Endothelial cell (in vitro differentiated cells): ENCODE measurements around the gene ANO10. TPM values are rescaled to one million over a fixed set of nuclear protein-coding genes. Genes with fewer than 3 reads are reported as not detected.

Source experiments
- DNase-seq: peaks from one replicate; pipeline ENCODE4 v3.0.0; 2021; ENCODE audit warnings: low spot score
- H3K27ac Mint-ChIP-seq: one replicate; pipeline ENCODE4 v1.8.0; 2021; ENCODE audit warnings: mixed read lengths, inconsistent platforms; ENCODE audit not compliant: unreplicated experiment
- H3K27me3 Mint-ChIP-seq: one replicate; pipeline ENCODE4 v1.8.0; 2021; ENCODE audit warnings: mild to moderate bottlenecking, moderate library complexity, mixed read lengths, inconsistent platforms; ENCODE audit not compliant: unreplicated experiment
- H3K36me3 Mint-ChIP-seq: one replicate; pipeline ENCODE4 v1.8.0; 2021; ENCODE audit warnings: mild to moderate bottlenecking, low read depth, mixed read lengths, inconsistent platforms; ENCODE audit not compliant: unreplicated experiment
- H3K4me1 Mint-ChIP-seq: one replicate; pipeline ENCODE4 v1.8.0; 2021; ENCODE audit warnings: mild to moderate bottlenecking, mixed read lengths, inconsistent platforms; ENCODE audit not compliant: unreplicated experiment
- H3K4me3 Mint-ChIP-seq: one replicate; pipeline ENCODE4 v1.8.0; 2021; ENCODE audit warnings: mild to moderate bottlenecking, mixed read lengths, inconsistent platforms; ENCODE audit not compliant: unreplicated experiment
- H3K9me3 Mint-ChIP-seq: one replicate; pipeline ENCODE4 v1.8.0; 2021; ENCODE audit warnings: mixed read lengths, inconsistent platforms; ENCODE audit not compliant: unreplicated experiment
- total RNA-seq: library from RNA; stranded (reverse); fragmentation: NEBNext Ultra II Directional; extraction: Animal tissue kit (Norgen Biotek cat#: 25700); gene quantifications from one replicate; pipeline ENCODE4 v1.2.1, GENCODE V29; 2021; ENCODE audit not compliant: unreplicated experiment
- TF ChIP-seq, protein P1 (sequence below): fragments of 200-600 bp; sonication (generic); IDR thresholded peaks from one replicate; pipeline ENCODE4 v1.5.0; 2021; ENCODE audit warnings: antibody characterized with exemption; ENCODE audit not compliant: unreplicated experiment

Gene ANO10
- total RNA-seq, 1 donor from 2014 or later = 112 TPM

DNA sequence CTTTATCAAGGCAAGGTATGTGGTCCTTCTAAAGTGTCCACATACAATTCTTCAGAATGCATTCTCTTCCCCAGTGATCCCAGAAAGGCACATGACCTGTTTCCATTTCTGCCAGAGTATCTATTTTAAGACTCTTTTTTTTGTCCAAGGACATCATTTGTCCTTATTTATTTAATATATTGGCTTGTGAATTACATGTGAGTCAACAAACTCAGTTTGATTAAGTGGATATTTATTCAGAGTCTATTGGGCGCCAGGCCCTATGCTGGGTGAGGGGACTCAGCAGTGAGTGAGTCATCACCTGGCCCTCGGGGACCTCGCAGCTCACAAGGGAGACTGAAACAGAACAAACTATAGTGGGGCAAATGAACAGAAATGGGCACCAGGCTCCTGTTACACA is 198.7 kb downstream of the ANO10 start:
- Mint-ChIP-seq H3K36me3 (peaks cover 20% of the 10 kb centered on the region), H3K27me3 (no peaks in the 10 kb centered on the region), H3K4me1 (peaks cover 17% of the 10 kb centered on the region), H3K9me3 (no peaks in the 10 kb centered on the region), H3K4me3 (peak overlapping the region; percentile 67), H3K27ac (no peak overlapping the region)
- TF ChIP-seq, protein P1, sequence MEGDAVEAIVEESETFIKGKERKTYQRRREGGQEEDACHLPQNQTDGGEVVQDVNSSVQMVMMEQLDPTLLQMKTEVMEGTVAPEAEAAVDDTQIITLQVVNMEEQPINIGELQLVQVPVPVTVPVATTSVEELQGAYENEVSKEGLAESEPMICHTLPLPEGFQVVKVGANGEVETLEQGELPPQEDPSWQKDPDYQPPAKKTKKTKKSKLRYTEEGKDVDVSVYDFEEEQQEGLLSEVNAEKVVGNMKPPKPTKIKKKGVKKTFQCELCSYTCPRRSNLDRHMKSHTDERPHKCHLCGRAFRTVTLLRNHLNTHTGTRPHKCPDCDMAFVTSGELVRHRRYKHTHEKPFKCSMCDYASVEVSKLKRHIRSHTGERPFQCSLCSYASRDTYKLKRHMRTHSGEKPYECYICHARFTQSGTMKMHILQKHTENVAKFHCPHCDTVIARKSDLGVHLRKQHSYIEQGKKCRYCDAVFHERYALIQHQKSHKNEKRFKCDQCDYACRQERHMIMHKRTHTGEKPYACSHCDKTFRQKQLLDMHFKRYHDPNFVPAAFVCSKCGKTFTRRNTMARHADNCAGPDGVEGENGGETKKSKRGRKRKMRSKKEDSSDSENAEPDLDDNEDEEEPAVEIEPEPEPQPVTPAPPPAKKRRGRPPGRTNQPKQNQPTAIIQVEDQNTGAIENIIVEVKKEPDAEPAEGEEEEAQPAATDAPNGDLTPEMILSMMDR = no peak
- DNase-seq = no peak

DNA sequence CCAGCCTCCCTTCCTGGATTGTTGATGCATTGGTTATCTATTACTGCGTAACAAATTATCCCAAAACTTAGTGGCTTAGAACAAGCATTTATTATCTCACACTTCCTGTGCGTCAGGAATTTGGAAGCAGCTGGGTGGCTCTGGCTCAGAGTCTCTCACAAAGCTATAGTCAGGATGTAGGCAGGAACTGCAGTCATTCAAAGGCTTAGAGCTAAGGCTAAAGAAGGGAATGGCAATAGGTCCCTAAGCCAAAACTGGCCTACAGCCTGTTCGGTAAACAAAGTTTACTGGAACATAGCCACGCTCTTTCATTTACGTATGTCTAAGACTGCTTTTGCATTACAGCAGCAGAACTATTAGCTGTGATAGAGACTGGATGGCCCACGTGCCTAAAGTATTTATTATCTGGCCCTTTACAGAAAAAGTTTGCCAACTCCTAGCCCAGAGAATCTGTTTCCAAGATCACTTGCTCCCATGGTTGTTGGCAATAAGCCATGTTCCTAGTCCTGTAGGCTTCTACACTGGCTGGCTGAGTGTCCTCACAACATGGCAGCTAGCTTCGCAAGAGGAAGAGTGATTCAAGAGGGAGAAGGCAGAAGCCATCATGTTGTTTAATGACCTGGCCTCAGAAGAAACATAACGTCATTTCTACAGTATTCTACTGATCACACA is 203.1 kb downstream of the ANO10 start:
- TF ChIP-seq, protein P1 = no peak
- H3K4me1 Mint-ChIP-seq = peaks cover 36% of the 10 kb centered on the region
- peak overlapping the region; percentile 44 for H3K4me3 Mint-ChIP-seq
- no peaks in the 10 kb centered on the region for H3K9me3 Mint-ChIP-seq
- H3K36me3 Mint-ChIP-seq = peaks cover 17% of the 10 kb centered on the region
- peak overlapping the region; percentile 80 for H3K27ac Mint-ChIP-seq
- DNase-seq = no peak
- H3K27me3 Mint-ChIP-seq = peaks cover 2% of the 10 kb centered on the region

DNA sequence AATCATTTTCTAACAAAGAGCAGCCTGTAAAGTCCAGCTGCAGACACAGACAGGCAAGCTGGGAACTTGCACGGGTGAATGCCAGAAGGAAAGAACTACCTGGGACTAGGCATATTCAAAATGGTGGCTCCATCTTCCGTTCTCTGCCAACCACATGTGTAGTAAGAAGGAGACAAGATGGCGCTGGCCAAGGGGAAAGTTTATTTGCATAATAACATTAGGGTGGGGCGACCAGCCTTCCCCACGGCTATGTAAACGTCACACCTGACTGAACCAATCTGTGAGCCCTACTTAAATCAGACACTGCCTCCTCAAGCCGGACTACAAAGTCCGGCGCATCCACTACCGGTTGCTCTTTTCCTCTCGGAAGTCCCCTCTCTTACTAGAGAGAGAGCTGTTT is 204.7 kb downstream of the ANO10 start:
- Mint-ChIP-seq H3K4me3 (no peak overlapping the region), H3K27ac (no peak overlapping the region), H3K36me3 (peaks cover 17% of the 10 kb centered on the region), H3K9me3 (no peaks in the 10 kb centered on the region), H3K27me3 (peaks cover 11% of the 10 kb centered on the region), H3K4me1 (peaks cover 49% of the 10 kb centered on the region)
- TF ChIP-seq, protein P1 = no peak
- no peak for DNase-seq

DNA sequence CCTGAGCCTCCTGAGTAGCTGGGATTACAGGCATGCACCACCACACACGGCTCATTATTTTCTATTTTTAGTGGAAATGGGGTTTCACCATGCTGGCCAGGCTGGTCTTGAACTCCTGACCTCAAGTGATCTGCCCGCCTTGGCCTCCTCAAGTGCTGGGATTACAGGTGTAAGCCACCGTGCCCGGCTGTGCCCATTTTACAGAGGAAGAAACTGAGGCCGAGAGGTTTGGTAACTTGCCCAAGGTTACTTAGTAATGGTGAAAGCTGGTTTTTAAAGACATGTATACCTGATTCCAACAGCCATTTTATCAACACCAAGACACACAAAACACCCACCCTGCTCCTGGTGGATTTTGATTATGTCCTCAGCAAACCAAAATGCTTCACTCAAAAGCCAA is 206.7 kb downstream of the ANO10 start:
- peak overlapping the region; percentile 57 for H3K27ac Mint-ChIP-seq
- no peaks in the 10 kb centered on the region for H3K9me3 Mint-ChIP-seq
- peaks cover 17% of the 10 kb centered on the region for H3K36me3 Mint-ChIP-seq
- TF ChIP-seq, protein P1 = no peak
- H3K4me1 Mint-ChIP-seq = peaks cover 61% of the 10 kb centered on the region
- H3K27me3 Mint-ChIP-seq = peaks cover 11% of the 10 kb centered on the region
- no peak overlapping the region for H3K4me3 Mint-ChIP-seq
- no peak for DNase-seq

DNA sequence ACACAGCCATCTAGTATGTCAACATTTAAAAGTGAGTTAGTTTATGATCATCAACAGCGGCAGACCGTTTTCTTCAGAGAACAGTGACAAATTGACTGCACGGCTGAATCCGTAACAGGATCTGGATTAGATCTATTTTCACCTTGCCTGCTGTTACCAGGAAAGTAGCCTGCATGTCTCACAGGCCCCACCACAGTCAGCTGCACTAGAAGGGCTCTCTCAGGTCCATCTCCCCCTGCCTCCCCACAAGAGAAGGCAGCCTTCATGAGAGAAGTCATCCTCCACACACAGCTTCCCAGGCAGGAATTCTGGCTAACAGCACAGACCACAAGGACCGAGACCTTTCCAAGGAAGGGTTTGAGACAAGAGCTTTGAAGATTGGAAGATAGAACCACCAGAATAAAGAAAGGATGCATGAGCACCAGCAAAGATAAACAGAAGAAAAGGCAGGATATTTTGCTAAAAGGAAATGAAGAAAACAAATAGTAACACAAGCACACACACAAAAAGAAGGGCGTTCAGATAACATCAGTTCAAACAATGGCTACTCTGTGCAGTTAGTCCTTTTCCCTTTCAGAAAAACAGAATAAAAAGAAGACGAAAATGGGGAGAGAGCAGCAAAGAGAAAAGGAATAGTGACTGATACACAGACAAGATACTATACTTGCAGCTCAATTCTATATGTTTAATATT is 208.0 kb downstream of the ANO10 start:
- TF ChIP-seq, protein P1 = no peak
- Mint-ChIP-seq H3K9me3 (no peaks in the 10 kb centered on the region), H3K27ac (peak overlapping the region; percentile 96), H3K27me3 (peaks cover 11% of the 10 kb centered on the region), H3K36me3 (peaks cover 12% of the 10 kb centered on the region), H3K4me3 (no peak overlapping the region), H3K4me1 (peaks cover 60% of the 10 kb centered on the region)
- peak; percentile 48 for DNase-seq
